Ecto neural progenitor cell (in vitro differentiated cells): ENCODE measurements around the gene OSBPL10.

Experiments used
- DNase-seq: peaks from one replicate; pipeline ENCODE4 v3.0.0-alpha.2; 2018; ENCODE audit warnings: low spot score

OSBPL10 gene

GRCh38 chr3:31958701-31959152 lies 22.3 kb downstream of the OSBPL10 start:
- no peak for DNase-seq

- DNase-seq, result no peak
Observed at GRCh38 chr3:31957106-31957505, 24.0 kb downstream of the OSBPL10 start.

GRCh38 chr3:31955581-31955980 lies 25.5 kb downstream of the OSBPL10 start:
- DNase-seq, result no peak

- DNase-seq, result no peak
Observed at GRCh38 chr3:31953636-31954035, 27.4 kb downstream of the OSBPL10 start.

- no peak for DNase-seq
Observed at GRCh38 chr3:31953091-31953490, 28.0 kb downstream of the OSBPL10 start.

- DNase-seq, result no peak
Observed at GRCh38 chr3:31952205-31952604, 28.9 kb downstream of the OSBPL10 start.

GRCh38 chr3:31948280-31948679 lies 32.8 kb downstream of the OSBPL10 start:
- no peak for DNase-seq

GRCh38 chr3:31947671-31948091 lies 33.4 kb downstream of the OSBPL10 start:
- no peak for DNase-seq

- DNase-seq, result no peak
Observed at GRCh38 chr3:31947162-31947561, 33.9 kb downstream of the OSBPL10 start.

- no peak for DNase-seq
Observed at GRCh38 chr3:31946484-31947081, 34.5 kb downstream of the OSBPL10 start.

- no peak for DNase-seq
Observed at GRCh38 chr3:31945738-31946052, 35.4 kb downstream of the OSBPL10 start.

- no peak for DNase-seq
Observed at GRCh38 chr3:31943041-31943440, 38.0 kb downstream of the OSBPL10 start.

- DNase-seq, result no peak
Observed at GRCh38 chr3:31942446-31942845, 38.6 kb downstream of the OSBPL10 start.

GRCh38 chr3:31937225-31937624 lies 43.8 kb downstream of the OSBPL10 start:
- no peak for DNase-seq

- no peak for DNase-seq
Observed at GRCh38 chr3:31936420-31937060, 44.5 kb downstream of the OSBPL10 start.

GRCh38 chr3:31934866-31935265 lies 46.2 kb downstream of the OSBPL10 start:
- no peak for DNase-seq

GRCh38 chr3:31934018-31934417 lies 47.0 kb downstream of the OSBPL10 start:
- no peak for DNase-seq

GRCh38 chr3:31932990-31933389 lies 48.1 kb downstream of the OSBPL10 start:
- DNase-seq, result no peak

- no peak for DNase-seq
Observed at GRCh38 chr3:31929826-31930502, 51.1 kb downstream of the OSBPL10 start.

- DNase-seq, result no peak
Observed at GRCh38 chr3:31927811-31928210, 53.3 kb downstream of the OSBPL10 start.

GRCh38 chr3:31926543-31926942 lies 54.5 kb downstream of the OSBPL10 start:
- no peak for DNase-seq

- DNase-seq, result no peak
Observed at GRCh38 chr3:31925271-31925630, 55.8 kb downstream of the OSBPL10 start.

GRCh38 chr3:31924610-31925270 lies 56.3 kb downstream of the OSBPL10 start:
- no peak for DNase-seq
